ENCODE results near the gene MAPK8IP2.
A peak's percentile ranks its signal among the peaks of the same experiment; 100 is the strongest.

The MAPK8IP2 gene

DNA sequence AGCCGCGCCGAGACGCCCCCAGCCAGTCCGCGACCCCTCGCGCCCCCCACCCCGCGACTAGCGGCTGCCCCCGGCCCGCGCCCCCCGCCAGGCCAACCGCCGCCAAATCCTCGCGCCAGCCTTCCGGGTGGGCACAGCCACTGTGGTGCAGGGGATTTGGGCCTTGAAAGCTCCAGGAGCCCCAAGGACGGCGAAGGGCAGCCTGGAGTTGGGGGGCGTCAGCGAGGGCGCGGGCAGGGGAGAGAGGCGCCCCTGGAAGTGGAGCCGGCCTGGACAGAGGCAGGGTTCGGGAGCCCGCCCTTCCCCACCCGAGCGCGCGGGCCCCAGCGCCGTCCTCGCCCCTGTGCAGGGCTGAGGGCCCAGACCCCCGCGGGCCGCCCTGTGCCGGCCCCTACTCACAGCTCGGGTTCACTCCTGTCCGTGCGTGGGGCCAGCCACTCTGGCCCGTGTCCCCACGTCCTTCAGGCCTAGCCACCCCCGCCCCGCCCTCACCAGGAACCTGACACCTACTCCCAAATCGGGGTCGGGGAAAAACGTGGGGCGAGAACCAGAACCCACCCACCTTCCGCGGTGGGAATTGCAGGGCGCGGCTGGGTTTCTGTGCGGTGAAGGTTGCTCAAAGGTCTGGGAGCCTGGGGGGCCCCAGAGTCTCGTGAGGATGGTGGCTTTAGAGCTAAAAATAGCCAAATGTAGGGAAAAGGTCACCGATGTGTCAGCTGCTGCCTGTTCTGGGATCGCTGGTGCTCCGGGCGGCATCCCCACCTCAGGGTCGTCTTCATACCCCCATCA is 22.4 kb upstream of the MAPK8IP2 start, which contains the start of gene CPT1B:
CPT1B (minus strand) TSS at position 441 of the 789 bp plus-strand sequence. CDS start 512 bp downstream, outside the sequence.
- peak; percentile 8 for TF ChIP-seq CTCF (IDR thresholded peaks at IDR 0.05)
- Histone ChIP-seq H3K4me1 (no peaks in the 10 kb centered on the region), H3K4me3 (ENCODE audit: low read depth, low read length) (peak within 1 kb of the TSS; percentile 11), H3K27me3 (ENCODE audit: control insufficient read depth, insufficient read depth, low read length) (no peaks in the 10 kb centered on the region), H3K27ac (peak within 1 kb of the TSS; percentile 88), H3K79me2 (no peaks in the 10 kb centered on the region), H3K4me2 (ENCODE audit: low read length) (peak within 1 kb of the TSS; percentile 50), H3K36me3 (ENCODE audit: control insufficient read depth, insufficient read depth, low read length) (no peaks in the 10 kb centered on the region), H2AFZ (peak within 1 kb of the TSS; percentile 38), H3K9ac (peak within 1 kb of the TSS; percentile 29), H3K9me3 (ENCODE audit: control insufficient read depth, low read length) (no peaks in the 10 kb centered on the region)

DNA sequence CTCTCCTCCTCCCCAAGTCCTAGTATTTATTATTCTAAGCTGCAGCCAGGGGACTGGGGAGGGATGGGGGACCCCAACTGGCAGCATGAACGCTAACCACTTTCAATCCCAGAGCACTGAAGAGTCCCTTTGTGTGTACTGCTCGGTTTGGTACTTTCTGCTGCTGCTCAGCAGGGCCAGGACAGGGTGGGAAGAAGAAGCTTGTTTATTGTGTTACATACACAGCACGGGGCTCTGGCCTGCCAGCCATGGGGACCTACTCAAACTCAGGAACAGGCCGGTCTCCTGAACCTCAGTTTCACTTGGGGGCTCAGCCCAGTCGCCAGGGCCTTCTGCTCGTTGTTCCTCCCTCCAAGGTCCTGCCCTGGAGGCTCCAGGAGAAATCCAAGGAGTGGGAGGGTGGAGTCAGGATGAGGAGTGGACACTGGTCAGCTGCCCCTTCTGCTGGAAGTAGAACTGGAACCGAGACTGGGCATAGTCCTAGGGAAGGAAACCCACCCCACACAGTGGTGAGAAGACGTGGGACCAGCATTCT is 21.8 kb upstream of the MAPK8IP2 start:
- Histone ChIP-seq H3K79me2 (no peaks in the 10 kb centered on the region), H3K27ac (peak overlapping the region; percentile 88), H3K9ac (no peak overlapping the region), H2AFZ (no peak overlapping the region), H3K9me3 (ENCODE audit: control insufficient read depth, low read length) (no peaks in the 10 kb centered on the region), H3K27me3 (ENCODE audit: control insufficient read depth, insufficient read depth, low read length) (no peaks in the 10 kb centered on the region), H3K4me3 (ENCODE audit: low read depth, low read length) (peak overlapping the region; percentile 11), H3K4me2 (ENCODE audit: low read length) (peak overlapping the region; percentile 50), H3K36me3 (ENCODE audit: control insufficient read depth, insufficient read depth, low read length) (no peaks in the 10 kb centered on the region), H3K4me1 (peaks cover 3% of the 10 kb centered on the region)
- peak; percentile 0 for TF ChIP-seq CTCF (IDR thresholded peaks at IDR 0.05)

DNA sequence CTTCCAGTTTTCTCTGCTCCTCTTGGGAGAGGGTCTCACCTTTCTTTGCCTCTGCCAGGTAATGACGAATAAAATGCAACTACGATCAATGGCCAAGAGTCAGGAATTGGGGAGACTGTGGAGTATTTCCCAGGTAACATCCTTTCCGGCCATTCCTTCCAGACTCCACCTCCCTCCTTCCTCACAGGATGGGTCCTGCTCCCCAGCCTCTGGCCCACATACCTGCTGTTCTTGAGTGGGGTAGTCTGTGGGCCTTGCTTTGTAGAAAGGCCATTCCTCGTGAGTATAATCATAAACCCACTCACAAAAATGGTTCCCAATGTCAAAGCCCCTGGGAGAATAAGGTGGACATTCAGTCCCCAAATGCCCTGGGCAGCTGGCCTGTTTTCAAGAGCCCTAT is 20.8 kb upstream of the MAPK8IP2 start:
- H3K9ac ChIP-seq, result no peak overlapping the region
- H2AFZ ChIP-seq, result no peak overlapping the region
- H3K4me3 ChIP-seq (ENCODE audit: low read depth, low read length), result no peak overlapping the region
- no peaks in the 10 kb centered on the region for H3K9me3 ChIP-seq (ENCODE audit: control insufficient read depth, low read length)
- no peaks in the 10 kb centered on the region for H3K27me3 ChIP-seq (ENCODE audit: control insufficient read depth, insufficient read depth, low read length)
- H3K79me2 ChIP-seq, result no peaks in the 10 kb centered on the region
- H3K27ac ChIP-seq, result peak overlapping the region; percentile 24
- H3K4me2 ChIP-seq (ENCODE audit: low read length), result no peak overlapping the region
- peaks cover 5% of the 10 kb centered on the region for H3K4me1 ChIP-seq
- no peak for TF ChIP-seq CTCF (IDR thresholded peaks at IDR 0.05)
- H3K36me3 ChIP-seq (ENCODE audit: control insufficient read depth, insufficient read depth, low read length), result no peaks in the 10 kb centered on the region

DNA sequence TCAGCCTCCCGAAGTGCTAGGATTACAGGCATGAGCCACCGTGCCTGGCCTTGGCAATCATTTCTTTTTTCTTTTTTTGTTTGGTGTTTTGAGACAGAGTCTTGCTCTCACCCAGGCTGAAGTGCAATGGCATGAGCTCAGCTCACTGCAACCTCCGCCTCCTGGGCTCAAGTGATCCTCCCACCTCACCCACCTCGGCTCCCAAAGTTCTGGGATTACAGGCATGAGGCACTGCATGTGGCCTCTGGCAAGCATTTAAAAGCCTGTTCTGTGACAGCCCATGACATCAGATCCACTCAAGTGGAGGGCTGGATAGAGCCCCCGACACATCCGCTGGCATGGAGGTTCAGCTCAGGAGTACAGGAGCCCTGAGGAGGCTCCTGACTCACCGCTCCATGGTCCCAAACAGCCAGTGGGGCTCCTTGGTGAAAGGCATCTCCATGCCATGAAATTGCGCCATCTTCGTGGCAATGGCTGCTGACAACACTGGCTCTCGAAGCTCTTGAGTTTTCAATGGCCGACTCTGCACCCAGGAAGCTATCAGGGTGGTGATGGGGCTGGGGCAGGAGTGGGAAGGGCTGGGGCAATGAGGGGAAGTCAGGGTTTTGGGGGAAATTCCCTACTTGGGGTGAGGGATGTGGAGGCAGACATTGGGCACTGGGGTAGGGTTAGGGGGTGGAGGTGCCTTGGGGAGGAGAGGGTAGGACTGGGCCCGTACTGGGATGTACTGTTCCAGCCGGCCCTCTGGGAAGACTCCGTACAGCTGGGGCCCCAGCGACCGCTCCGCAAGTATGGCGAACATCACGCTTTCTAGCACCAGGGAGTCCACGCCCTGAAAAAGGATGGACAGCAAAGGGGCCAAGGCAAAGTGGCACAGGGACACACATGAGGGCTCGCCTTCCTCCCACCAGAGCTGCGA is 19.3 kb upstream of the MAPK8IP2 start:
- no peaks in the 10 kb centered on the region for H3K9me3 ChIP-seq (ENCODE audit: control insufficient read depth, low read length)
- peak overlapping the region; percentile 98 for H3K4me2 ChIP-seq (ENCODE audit: low read length)
- no peaks in the 10 kb centered on the region for H3K36me3 ChIP-seq (ENCODE audit: control insufficient read depth, insufficient read depth, low read length)
- no peak overlapping the region for H2AFZ ChIP-seq
- H3K27me3 ChIP-seq (ENCODE audit: control insufficient read depth, insufficient read depth, low read length), result no peaks in the 10 kb centered on the region
- peaks cover 5% of the 10 kb centered on the region for H3K4me1 ChIP-seq
- no peak overlapping the region for H3K9ac ChIP-seq
- H3K27ac ChIP-seq, result peak overlapping the region; percentile 98
- H3K79me2 ChIP-seq, result no peaks in the 10 kb centered on the region
- TF ChIP-seq CTCF (IDR thresholded peaks at IDR 0.05), result no peak
- H3K4me3 ChIP-seq (ENCODE audit: low read depth, low read length), result peak overlapping the region; percentile 98

Measured in parathyroid adenoma (tissue), 2 donors.